ENCODE results near the gene CASP5.
A peak's percentile ranks its signal among the peaks of the same experiment; 100 is the strongest.

CASP5 gene

GRCh38 chr11:105054723-105055493 lies 31.9 kb upstream of the CASP5 start:
- DNase-seq (ENCODE audit: low read depth): no peak
- no peak overlapping the region for H3K4me3 ChIP-seq (ENCODE audit: low read depth, low read length)
- no peak for TF ChIP-seq CTCF (IDR thresholded peaks at IDR 0.05; ENCODE audit: low read depth, low read length, missing control alignments)

- DNase-seq (ENCODE audit: low read depth): no peak
- no peak overlapping the region for H3K4me3 ChIP-seq (ENCODE audit: low read depth, low read length)
- TF ChIP-seq CTCF (IDR thresholded peaks at IDR 0.05; ENCODE audit: low read depth, low read length, missing control alignments): no peak
Observed at GRCh38 chr11:105052487-105052886, 29.5 kb upstream of the CASP5 start.

GRCh38 chr11:105051559-105051958 lies 28.6 kb upstream of the CASP5 start:
- no peak for TF ChIP-seq CTCF (IDR thresholded peaks at IDR 0.05; ENCODE audit: low read depth, low read length, missing control alignments)
- no peak for DNase-seq (ENCODE audit: low read depth)
- no peak overlapping the region for H3K4me3 ChIP-seq (ENCODE audit: low read depth, low read length)

- H3K4me3 ChIP-seq (ENCODE audit: low read depth, low read length): no peak overlapping the region
- no peak for DNase-seq (ENCODE audit: low read depth)
- TF ChIP-seq CTCF (IDR thresholded peaks at IDR 0.05; ENCODE audit: low read depth, low read length, missing control alignments): no peak
Observed at GRCh38 chr11:105049481-105049880, 26.5 kb upstream of the CASP5 start.

GRCh38 chr11:105046898-105047579 lies 24.1 kb upstream of the CASP5 start:
- no peak overlapping the region for H3K4me3 ChIP-seq (ENCODE audit: low read depth, low read length)
- DNase-seq (ENCODE audit: low read depth): no peak
- no peak for TF ChIP-seq CTCF (IDR thresholded peaks at IDR 0.05; ENCODE audit: low read depth, low read length, missing control alignments)

- TF ChIP-seq CTCF (IDR thresholded peaks at IDR 0.05; ENCODE audit: low read depth, low read length, missing control alignments): no peak
- H3K4me3 ChIP-seq (ENCODE audit: low read depth, low read length): no peak overlapping the region; the same call in 1 of the 2 replicates
- no peak for DNase-seq (ENCODE audit: low read depth)
Observed at GRCh38 chr11:105045676-105046296, 22.8 kb upstream of the CASP5 start.

- DNase-seq (ENCODE audit: low read depth): peak; percentile 39
- peak within 1 kb of the TSS; percentile 68 for H3K4me3 ChIP-seq (ENCODE audit: low read depth, low read length)
Observed at GRCh38 chr11:105044557-105045524, 21.9 kb upstream of the CASP5 start, which contains the start of gene CARD16. CARD16 (minus strand) TSS chr11:105045335; CDS start chr11:105045297, 38 bp downstream.
